OCI-M2 (cell line): Measurements from ENCODE around the gene ABCB8.
A peak's percentile ranks its signal among the peaks of the same experiment; 100 is the strongest.
"Not testable (repeated sequence)": the region's sequence is repeated elsewhere in the genome, so short reads cannot be mapped to it uniquely, and the experiment has no call there.

Experiments used
- DNase-seq: peaks from one replicate; lab custom pipeline; 2025; ENCODE audit not compliant: unreplicated experiment; lab: John Stamatoyannopoulos, UW

Gene ABCB8

GRCh38 chr7:151013733-151014497 is 14.3 kb upstream of the ABCB8 start:
- no peak for DNase-seq

DNA sequence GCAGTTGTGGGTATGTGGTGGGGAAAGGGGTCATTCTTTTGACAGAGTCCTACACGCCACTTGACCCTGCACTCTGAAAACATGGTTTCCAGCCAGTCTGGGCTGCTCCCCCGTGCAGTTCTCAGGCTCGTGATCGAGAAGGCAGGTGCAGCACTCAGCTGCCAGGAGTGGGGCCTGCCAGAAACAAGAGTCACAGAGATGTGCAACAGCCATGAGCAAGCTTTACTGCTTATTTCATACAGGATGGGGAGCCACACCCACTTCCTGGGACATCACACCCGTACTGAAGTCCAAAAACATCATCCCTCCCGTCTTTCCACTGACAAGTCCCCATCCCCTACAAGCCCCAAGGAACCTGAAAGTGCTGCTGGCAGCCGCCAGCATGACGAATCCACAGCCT is 13.3 kb upstream of the ABCB8 start:
- no peak for DNase-seq

GRCh38 chr7:151015967-151016366 is 12.3 kb upstream of the ABCB8 start:
- no peak for DNase-seq

DNA sequence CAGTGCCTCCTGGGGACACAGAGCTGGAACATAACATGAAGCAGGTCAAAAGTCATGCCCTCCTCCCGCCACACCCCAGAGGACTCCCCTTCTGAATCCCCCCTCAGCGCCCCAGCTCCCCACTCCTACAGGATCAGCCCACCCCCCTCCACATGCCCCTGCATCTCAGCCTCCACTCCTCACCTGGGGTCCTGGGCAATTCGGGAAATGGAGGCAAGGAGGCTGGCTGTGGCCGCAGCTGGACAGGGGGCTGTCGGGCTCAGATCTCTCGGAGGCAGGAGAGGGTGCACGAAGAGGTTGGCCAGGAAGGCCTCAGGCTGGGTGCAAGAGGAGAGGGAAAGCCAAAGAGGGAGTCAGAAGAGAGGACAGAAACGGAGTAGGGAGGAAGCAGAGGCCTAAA is 11.7 kb upstream of the ABCB8 start:
- no peak for DNase-seq

- no peak for DNase-seq
These were observed 11.3 kb upstream of the ABCB8 start for GRCh38 chr7:151016942-151017341.

DNA sequence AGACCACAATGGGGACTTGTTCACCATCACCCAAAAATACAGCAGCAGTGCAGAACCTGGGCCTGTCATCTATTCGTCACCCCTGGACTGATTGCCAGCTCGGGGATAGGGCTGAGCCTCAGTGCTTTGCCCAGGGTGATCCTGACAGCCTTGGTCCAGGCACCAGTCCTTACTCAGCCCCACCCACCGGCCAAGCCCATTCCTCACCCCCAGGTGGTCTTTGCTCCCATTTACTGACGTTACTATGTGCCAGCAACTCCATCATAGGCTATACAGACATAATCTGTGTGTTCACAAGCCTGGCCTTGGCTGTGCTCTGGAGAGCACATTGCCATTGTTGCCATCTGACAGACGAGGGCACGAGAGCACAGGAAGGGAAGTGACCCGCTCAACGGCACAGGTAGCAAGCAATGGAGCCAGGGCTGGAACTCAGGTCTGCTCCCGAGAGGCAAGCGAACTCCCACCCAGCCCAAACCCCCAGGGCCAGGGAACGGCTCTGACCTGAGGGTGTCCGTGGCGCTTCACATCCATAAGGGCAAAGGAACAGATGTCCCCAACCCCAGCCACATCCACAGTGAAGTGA is 10.8 kb upstream of the ABCB8 start:
- DNase-seq = no peak

DNA sequence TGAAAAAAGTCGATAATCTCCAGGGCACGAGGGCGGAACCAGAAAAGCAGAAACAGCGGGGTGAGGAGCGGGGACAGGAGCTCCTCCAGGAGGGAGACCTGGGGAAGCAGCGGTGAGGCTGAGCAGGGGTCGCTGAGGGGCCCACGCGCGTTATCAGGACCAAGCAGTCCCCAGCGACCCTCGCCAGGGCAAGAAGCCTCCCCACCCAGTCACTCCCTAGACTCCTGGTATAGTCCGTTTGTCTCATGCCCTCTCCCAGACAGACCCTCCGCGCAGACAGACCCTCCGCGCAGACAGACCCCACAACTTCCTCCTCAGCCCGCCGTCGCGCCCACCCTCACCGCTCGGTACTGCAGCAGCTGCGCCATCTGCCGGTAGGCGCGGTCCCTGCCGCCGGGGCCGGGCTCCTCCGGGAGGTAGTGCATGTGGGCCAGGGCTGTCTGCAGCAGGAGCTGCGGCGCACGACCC is 10.3 kb upstream of the ABCB8 start:
- peak; percentile 96 for DNase-seq

DNA sequence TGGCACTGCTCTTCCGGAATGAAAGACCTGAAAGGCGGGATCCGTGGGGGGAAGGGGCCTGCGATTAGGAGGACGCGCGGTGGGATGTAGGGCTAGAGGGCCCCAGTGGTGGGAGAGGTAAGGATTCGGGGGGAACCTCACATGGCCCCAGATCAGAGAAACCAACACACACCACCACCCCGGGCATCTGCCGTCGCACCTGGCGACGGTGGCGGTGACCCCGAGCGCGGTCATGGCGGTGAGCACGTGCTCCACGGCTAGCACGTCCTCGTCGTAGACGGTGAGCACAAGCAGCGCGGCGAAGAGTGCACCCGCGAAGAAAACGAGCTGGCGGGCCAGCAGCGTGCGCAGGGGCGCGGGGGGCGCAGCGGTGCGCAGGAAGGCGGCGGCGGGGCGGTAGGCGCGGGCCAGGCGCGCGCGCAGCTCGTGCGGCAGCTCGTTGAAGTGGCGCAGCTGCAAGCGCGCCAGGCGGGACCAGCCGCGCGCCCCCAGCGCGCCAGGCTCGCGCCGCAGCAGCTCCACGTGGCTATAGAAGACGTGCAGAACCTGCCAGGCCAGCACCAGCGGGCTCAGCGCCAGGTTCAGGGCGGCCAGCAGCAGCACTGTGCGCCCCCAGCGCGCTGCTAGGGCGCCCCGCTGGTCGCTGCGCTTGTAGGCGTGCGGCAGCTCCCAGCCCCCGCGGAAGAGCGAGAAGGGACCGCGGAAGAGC is 9.7 kb upstream of the ABCB8 start:
- no peak for DNase-seq

GRCh38 chr7:151019130-151019447 is 9.2 kb upstream of the ABCB8 start:
- no peak for DNase-seq

DNA sequence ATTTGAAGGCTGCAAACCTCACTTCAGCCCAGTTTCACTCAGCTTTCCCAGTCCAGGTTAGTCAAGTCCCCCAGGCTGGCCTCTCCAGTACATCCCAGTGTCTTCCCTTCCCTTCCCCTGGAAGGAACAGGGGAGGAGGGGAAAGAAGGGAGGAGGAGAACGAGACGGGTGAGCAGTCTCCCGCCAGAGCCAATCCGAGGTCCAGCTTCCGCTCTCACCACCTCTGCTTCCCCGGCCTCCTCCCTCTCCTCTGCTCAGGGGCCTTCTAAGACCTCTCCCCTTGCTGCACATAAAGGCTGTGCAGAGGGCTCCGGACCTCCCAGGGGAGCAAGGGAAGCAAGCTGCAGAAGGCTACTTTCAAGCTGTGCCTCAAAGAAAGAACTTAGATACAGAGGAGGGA is 8.0 kb upstream of the ABCB8 start:
- DNase-seq = no peak

GRCh38 chr7:151023232-151023631 is 5.0 kb upstream of the ABCB8 start:
- no peak for DNase-seq

GRCh38 chr7:151024435-151025056 is 3.7 kb upstream of the ABCB8 start, which contains the start of gene ATG9B:
TSS of gene ATG9B (minus strand) at chr7:151024494. CDS start at chr7:151024423, 71 bp downstream.
- no peak for DNase-seq

DNA sequence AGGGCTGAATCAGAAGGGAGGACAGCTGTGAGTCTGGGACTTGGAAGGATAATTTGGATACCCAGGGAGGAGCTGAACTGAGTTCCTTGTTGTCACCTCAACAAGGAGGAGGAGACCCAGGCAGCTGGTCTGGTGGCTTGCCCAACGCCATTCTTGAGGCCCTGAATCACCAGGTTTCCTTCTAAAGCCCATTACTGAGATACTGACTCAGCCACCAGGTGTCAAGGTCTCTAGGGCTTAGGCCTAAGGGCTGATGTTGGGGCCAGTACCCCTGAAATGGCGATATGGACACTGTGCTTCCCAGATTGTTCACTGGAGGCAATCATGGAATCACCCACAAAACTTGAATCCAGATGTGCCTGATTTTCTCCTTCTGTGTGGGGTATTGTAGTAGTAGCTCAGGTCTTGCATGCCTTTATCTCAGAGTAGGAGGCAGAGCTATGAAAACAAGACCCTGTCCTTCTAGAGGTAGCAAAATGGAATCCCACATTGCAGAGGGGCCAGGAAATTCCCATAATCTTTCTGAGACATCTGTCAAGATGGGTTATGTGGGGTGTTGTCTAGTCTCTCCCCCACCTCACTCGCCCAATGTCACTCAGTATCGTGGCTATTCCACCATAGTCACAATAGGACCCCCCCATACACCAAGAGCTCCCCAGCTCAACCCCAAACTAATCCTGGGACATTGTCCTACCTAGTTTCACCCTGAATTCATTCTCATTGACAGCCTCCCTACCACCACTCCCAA is 2.2 kb upstream of the ABCB8 start:
- no peak for DNase-seq

GRCh38 chr7:151026771-151027727 is 1.2 kb upstream of the ABCB8 start:
- peak; percentile 83 for DNase-seq

DNA sequence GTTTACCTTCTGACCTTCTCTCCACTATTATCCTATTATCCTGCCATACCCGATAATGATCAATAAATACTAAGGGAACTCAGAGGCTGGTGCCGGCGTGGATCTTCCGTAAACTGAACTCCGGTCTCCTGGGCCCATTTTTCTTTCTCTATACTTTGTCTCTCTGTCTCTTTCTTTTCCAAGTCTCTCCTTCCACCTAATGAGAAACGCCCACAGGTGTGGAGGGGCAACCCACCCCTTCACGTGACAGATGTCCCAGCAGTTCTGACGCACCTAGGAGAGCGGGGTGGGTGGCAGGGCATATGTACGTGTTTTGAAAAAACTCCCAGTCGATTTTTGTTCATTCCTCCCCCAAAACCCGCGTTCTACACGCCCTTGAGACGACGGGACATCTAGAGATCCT is 521 bp upstream of the ABCB8 start:
- not testable (repeated sequence) for DNase-seq

- no peak for DNase-seq
These were observed 775 bp downstream of the ABCB8 start for GRCh38 chr7:151028948-151029501.

DNA sequence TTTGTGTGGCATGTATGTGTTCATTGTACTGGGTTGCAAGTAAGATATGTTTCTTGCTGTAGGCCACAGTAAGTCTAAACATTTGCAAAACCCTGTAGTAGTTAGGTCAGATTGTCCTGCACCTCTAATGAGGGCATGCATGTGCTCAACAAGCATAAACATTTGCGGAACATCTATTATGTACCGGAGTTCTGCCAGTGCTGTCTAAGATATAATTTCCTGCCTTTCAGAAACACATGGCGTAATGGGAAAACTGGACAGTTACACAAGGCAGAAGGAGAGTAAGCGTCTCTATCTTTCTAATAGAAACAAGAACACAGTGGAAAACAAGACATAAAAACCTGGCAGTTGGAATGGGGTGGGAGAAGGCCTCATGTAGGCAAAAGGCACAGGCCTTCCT is 2.8 kb downstream of the ABCB8 start:
- DNase-seq = no peak

GRCh38 chr7:151032936-151033863 is 5.0 kb downstream of the ABCB8 start:
- no peak for DNase-seq

- no peak for DNase-seq
These were observed 5.6 kb downstream of the ABCB8 start for GRCh38 chr7:151033864-151034249.
